Stimulated activated CD4-positive, alpha-beta T cell treated with anti-CD3 and anti-CD28 coated beads, TNF-alpha, amount 100 ng/mL, for 48 hours (primary cell): ENCODE data around the gene SLBP.
"Not testable (repeated sequence)": the region's sequence is repeated elsewhere in the genome, so short reads cannot be mapped to it uniquely, and the experiment has no call there.

ENCODE experiments used
- DNase-seq, 3 donors: peaks; one replicate each; pipeline ENCODE4 v3.0.0-alpha.2; 2020; ENCODE audit warnings: low read depth in 3 of 3

Gene SLBP

GRCh38 chr4:1711571-1712215 lies 426 bp downstream of the SLBP start:
- DNase-seq = no peak

DNA sequence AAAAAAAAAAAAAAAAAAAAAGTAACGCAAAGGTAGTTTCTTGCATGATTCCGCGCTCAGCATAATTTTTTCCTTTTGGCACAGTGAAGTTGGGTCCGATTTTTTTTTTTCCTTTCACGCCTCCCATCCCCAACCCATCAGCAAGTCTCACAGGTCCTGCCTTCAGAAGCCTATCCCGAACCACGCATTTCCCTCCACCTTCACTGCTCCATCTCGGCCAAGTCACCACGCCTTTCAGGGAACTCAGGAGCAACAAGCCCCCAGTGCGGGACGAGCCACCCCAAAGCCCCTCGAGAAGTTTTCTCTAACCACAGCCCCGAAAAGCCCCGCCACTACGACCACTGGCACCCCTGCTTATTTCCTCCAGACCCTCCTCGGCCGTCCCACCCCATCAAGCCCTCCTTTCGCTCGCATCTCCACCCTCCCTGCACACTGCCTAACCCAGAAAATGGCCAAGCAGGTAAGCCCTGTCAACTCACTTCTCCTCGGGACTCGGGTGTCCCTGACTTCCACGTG lies 1.0 kb downstream of the SLBP start:
- no peak for DNase-seq

GRCh38 chr4:1708581-1708980 lies 3.5 kb downstream of the SLBP start:
- no peak for DNase-seq

DNA sequence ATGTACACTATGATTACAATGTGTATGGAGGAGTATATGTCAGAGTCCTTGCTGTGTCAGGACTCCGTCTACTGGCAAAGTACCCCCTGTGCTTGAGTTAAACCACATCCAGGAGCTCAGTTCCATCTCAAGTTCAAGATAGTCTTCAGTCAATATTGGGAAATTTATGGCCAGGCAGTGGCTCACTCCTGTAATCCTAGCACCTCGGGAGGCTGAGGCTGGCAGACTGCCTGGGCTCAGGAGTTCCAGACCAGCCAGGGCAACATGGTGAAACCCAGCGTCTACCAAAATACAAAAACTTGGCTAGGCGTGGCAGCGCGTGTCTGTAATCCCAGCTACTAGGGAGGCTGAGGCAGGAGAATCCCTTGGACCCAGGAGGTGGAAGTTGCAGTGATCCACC lies 5.8 kb downstream of the SLBP start:
- DNase-seq = no peak

DNA sequence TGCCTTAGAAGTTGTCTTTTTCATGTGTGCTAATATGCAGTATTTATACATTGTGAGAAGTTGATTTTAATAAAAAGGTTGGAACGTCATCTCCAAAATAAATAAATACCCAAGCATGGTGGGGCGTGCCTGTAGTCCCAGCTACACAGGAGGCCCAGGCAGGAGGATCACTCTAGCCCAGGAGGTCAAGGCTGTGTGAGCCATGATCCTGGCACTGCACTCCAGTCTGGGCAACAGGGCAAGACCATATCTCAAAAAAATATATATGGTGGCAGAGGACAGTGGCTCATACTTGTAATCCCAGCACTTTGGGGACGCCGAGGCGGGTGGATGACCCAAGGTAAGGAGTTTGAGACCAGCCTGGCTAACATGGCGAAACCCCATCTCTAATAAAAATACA lies 6.4 kb downstream of the SLBP start:
- DNase-seq = no peak

- no peak for DNase-seq
These were observed 8.3 kb downstream of the SLBP start for GRCh38 chr4:1703867-1704266.

DNA sequence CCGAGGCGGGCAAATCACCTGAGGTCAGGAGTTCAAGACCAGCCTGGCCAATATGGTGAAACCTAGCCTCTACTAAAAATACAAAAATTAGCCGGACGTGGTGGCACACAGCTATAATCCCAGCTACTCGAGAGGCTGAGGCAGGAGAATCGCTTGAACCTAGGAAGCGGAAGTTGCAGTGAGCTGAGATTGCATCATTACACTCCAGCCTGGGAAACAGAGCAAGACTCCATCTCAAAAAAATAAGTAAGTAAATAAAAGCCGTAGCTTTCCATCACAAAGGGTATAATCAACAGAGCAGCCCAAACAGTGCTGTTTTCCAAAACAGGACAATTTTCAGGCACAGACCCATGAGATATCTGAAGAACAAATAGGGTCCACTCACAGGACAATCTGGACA lies 10.4 kb downstream of the SLBP start:
- not testable (repeated sequence) for DNase-seq

- DNase-seq = no peak
These were observed 16.2 kb downstream of the SLBP start for GRCh38 chr4:1695913-1696312.

DNA sequence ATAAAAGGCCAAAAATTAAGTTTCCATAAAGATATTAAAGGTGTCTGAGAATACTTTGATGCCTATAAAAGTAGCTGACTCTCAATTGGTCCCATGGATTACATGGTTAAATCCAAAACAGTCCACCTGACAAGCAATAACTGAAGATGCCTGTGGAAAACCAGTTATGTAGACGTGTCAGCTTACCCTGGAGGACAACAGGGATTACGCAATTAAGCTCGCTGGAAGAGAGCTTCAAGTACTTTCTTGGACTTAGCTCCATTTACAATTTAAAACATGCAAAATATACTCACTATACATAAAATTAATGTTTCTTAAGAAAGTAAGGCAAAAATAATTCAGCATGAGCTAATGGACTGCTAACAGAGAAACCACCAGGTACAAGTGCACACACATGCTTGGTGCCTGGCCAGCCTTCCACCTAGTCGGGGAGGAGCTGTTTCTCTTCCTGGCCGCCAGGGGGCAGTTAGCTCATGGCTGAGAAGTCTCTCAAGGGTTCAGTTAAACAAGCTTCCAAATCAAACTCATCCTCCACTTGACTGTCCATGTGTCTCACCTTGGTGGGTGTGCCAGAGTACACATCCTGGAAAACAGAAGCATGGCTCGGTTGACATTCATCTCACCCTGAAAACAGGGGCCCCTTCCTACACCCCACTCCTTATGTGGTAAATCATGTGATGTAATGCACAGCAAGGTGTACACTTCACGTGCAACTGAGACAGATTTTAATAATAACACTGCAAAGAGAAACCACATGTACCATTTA lies 18.8 kb downstream of the SLBP start:
- peak; percentile 56 to 71 (median 57) for DNase-seq

DNA sequence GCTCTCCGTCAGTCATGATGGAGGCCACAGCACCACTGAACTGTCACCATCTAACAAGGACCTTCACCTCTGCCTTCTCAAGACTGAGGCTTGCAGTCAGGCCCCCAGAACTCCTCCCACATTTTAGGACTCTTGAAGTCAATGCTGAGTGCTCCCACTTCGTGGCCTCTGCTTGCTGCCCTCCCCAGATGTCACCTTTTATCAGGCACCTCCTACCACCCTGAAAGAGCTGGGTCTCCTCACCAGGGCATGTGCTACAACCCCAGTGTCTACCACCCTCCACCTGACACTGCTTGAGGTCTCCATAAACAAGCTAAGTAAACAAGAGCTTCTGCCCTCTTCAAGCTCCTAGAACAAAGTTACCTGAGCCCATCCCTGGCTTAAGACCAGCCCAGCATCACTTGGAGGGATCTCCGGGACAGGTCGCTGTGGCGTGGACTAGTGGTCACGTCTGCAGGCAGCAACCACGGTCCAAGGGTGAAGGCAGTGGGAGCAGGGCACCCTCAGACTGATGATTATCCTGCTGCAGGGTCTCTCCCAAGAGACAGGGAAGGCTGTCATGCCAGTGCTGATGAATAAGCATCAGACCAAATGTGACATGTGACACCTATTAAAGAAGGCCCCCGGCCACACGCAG lies 20.3 kb downstream of the SLBP start:
- no peak for DNase-seq

DNA sequence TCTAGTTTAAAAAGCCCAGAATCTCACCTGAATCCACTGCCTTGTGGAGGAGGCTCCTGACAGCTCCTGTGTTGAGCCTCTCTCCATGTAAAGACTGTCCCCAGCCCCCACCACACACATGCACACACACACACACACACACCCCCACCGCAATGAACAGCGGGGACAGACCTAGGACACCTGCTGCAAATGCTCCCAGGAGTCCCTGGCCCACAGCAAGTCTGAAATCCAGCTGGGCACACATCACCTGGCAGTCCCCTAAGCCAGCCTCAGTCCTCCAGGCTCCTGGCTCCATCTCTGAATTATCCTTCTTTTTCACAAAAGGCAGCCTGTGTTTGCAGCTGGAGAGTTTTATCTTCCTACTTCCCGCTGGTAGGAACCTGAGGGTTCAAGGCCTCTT lies 21.4 kb downstream of the SLBP start:
- no peak for DNase-seq

- no peak for DNase-seq
These were observed 25.6 kb downstream of the SLBP start for GRCh38 chr4:1686440-1687036.

- DNase-seq = no peak
These were observed 26.6 kb downstream of the SLBP start for GRCh38 chr4:1685235-1686150.

DNA sequence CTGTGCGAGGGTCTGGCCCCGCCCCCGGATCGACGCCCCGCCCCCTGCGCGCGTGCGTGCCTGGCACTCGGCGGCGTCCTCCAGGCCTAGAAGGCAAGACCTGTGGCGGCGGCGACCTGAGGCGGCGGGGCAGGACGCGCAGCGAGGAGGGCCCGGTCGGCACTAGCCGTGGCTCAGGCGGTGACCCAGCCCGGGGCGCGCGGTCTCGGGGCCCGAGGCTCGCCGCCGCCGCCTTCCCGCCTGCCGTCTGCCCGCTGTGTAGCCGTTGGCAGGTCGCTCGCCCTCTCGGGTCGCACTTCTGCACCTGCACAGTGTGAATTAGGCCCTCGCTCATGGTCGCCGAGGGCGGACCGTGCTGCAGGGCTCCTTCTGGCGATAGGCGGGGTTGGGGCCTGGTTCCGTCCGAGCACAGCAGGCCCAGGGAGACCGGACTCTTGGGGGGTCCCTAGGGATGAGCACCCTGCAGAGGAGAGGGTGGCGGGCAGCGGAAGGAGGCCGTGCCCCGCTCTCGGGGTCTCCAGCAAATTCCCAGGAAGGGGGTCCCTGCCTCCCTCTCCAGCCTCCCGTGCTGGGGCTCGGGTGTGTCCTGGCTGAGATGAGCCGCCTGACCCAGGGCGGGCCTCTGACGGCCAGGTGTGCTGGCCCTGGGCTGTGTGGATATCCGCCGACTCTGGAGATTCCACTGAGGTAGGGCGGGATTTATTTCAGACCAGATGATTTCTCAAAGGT lies 27.4 kb downstream of the SLBP start:
- peak; percentile 88 to 96 (median 94) for DNase-seq

DNA sequence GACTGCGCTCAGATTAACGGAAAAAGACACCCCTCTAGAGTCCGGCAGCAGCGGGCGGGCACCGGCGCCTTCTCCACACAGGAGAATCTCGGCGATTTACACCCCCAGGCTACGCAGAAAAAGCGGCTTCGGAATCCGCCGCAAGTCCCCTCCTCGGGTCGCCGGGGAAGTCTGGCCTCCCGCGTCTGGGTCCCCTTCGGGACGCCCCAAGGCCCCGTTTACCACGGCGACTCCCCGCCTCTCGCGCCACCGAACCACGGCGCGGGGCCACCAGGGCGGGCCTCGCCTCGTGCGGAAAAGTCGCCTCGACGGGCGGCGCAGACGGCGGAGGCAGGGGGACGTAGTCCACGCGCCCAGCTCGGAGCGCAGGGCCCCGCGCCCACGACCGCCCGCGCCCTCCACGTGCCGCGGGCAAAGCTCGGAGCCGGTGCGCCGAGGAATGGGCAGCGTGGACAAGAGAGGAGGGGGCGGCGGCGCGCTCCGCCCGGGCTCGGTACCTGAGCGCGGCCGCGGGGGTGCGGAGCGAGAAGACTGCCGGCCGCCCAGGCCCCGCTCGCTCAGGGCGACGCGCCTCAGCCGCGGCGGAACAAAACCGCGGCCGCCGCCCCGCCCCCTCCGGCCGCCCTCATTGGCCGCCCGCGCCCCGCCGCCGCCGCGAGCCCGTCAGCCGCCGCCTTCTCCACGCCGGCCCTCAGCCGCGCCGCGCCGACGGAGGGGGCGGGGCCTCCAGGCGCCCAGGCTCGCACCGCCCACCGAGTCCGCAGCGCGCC lies 28.2 kb downstream of the SLBP start, which contains the start of gene FAM53A:
FAM53A (minus strand) TSS at position 578 of the 770 bp plus-strand sequence. CDS start 15,572 bp downstream, outside the sequence.
- DNase-seq = peak in 1 of 3 donors; percentile 19

GRCh38 chr4:1683261-1683735 lies 28.8 kb downstream of the SLBP start:
- DNase-seq = no peak

DNA sequence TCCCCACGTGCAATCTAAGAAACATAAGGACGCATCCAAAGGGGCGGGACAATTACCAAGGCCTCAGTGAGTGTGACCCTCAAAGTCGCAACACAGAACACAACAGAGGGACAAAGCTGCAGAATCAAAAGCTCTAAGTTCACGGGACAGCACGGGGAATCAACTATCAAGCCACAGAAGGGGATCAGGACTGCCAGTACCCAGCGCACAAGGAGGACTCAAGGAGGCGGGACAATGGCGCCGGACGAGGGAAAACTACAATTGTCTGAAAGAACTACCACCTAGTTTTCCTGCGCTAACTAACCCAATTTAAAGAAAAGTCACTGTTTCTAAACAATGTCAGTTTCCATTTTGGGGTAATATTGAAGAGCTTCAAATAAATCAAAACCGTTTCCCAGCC lies 29.3 kb downstream of the SLBP start:
- DNase-seq = no peak

DNA sequence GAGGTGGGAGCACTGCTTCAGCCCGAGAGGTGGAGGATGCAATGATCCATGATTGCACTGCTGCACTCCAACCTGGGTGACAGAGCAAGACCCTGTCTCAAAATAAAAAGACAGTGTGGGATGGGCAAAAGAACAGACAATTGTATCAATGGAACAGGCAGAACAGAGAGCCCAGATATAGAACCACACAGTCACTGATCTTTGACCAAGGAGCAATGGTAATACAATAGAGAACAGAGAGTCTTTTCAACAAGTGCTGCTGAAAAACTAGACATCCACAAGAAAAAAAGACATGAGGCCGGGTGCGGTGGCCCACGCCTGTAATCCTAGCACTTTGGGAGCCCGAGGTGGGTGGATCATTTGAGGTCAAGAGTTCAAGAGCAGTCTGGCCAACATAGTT lies 33.9 kb downstream of the SLBP start:
- no peak for DNase-seq
